HG02981 (cell line): ENCODE data around the gene MAP3K20.
"Not testable (repeated sequence)": the region's sequence is repeated elsewhere in the genome, so short reads cannot be mapped to it uniquely, and the experiment has no call there.

ENCODE experiments used
- ATAC-seq: cut with Tn5 transposase; IDR thresholded peaks from one replicate; pipeline ENCODE4 v1.9.1; 2021; ENCODE audit warnings: mild to moderate bottlenecking, moderate library complexity; ENCODE audit not compliant: unreplicated experiment

The MAP3K20 gene

GRCh38 chr2:173305303-173305702 lies 229.7 kb downstream of the MAP3K20 start:
- ATAC-seq = no peak

GRCh38 chr2:173307293-173307692 lies 231.6 kb downstream of the MAP3K20 start:
- ATAC-seq = no peak

GRCh38 chr2:173309370-173309769 lies 233.7 kb downstream of the MAP3K20 start:
- not testable (repeated sequence) for ATAC-seq

GRCh38 chr2:173311844-173312606 lies 236.4 kb downstream of the MAP3K20 start:
- no peak for ATAC-seq
